CMK (cell line): ENCODE data around the gene CAMKK1.
"Not testable (repeated sequence)": the region's sequence is repeated elsewhere in the genome, so short reads cannot be mapped to it uniquely, and the experiment has no call there.

Experiments used
- DNase-seq: peaks from one replicate; pipeline ENCODE4 v3.0.0-alpha.2; 2010; ENCODE audit warnings: low read depth

CAMKK1 gene

DNA sequence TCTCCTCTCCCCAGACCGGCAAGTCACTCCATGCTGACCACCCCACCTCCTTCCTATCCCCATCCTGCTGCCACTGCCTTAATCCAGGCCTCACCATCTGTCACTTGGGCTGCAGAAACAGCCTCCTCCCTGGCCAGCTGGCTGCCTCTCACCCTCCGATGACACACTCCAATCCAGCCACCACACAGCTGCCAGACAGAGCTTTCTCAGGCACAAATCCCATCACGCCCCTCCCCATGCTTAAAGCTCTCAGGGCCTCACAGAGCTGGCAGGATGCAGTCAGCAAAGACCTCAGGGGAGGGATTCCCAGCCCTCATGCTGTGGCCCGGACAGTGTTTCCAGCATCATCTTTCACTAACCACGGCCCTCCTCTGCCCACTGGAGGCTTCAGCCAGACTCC lies 13.7 kb downstream of the CAMKK1 start:
- DNase-seq: no peak

GRCh38 chr17:3877220-3877619 lies 15.6 kb downstream of the CAMKK1 start:
- no peak for DNase-seq

DNA sequence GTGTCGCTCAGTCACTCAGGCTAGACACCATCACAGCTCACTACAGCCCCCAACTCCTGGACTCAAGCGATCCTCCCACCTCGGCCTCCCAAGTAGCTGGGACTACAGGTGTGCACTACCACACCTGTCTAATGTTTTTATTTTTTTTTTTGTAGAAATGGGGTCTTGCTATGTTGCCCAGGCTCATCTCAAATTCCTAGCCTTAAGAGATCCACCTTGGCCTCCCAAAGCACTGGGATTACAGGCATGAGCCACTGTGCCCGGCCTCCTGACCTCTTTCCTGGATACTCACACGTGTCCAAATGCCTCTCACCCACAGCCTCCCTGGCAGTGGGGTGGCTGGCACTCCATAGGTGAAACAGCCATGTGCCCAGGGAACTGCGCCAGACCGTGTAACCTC lies 17.5 kb downstream of the CAMKK1 start:
- no peak for DNase-seq

- DNase-seq: no peak
These were observed 19.0 kb downstream of the CAMKK1 start for GRCh38 chr17:3873862-3874261.

DNA sequence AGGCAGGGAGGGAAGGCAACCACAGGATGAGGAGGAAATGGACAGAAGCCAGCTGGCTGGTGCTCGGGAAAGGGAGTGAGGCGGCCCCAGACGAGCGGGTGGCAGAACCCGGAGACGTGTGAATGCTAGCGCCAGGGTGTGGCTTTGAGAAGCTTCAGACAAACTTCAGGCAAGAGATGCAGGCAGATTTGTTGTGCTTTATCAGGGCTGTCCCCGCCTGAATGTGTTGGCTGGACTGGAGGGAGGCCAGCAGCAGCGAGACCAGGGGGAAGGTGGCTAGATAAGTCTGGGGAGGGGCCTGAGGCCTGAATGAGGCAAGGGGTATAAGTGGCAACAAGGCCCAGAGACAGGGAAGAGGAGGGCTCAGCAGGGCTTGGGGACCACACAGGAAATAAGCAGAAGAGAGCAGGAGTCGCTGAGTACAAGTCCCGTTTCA lies 22.0 kb downstream of the CAMKK1 start:
- no peak for DNase-seq

DNA sequence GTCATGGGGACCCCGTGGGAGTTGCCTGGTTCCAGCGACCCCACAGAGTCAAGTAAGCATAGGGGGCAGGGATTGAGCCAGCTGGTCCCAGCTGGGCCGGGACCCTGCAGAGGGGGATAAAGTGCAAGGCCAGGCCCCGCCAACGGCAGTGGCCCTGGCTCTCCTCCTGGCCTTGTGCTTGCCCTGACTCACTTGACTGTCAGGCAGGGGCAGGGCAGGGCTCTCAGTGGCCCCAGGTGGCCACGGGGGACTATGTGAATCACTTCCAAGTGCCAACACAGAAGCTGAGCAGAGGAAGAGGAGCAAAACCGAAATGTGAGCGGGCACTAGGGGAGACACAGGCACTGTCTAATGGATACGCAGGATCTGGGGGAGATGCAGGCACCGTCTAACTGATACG lies 25.2 kb downstream of the CAMKK1 start:
- no peak for DNase-seq

GRCh38 chr17:3867106-3867505 lies 25.7 kb downstream of the CAMKK1 start:
- DNase-seq: no peak

DNA sequence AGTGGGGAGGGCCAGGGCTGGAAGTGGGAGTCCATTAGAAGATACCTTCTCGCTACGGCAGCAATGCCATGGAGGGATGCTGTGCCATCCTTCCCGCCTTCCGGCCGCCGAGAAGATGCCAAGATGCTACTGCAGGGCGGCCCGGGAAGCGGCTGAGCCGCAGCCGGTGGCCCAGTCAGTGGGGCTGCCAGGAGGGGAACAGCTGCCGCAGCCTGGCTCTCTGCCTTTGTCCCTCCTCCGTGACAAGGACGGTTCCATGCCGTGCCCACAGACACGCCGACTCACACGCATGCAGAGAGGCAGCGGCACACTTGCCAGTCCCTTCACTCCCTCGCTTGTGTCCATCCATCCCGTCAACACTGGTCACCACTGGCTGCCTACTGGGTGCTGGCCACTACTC lies 26.6 kb downstream of the CAMKK1 start:
- DNase-seq: no peak

- no peak for DNase-seq
These were observed 27.7 kb downstream of the CAMKK1 start for GRCh38 chr17:3865176-3865575.

DNA sequence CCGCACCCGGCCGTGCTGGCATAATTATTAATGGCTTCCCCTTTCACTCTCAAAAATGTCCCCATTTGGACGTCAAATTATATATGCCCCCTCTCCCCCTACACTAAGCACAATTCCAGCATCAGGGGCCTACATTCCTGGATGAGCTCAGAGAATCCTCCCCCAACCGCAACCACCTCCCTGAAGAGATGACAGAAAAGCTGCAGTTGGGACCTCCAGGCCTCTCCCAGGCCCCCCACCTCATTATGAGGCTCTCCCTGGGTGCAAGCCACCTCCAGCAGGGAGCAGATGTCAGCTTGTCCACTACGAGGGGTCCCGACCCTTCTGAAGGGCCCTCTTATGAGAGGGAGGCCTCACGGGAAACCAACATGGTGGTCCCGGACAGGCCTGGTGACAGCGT lies 28.3 kb downstream of the CAMKK1 start:
- no peak for DNase-seq

- no peak for DNase-seq
These were observed 30.8 kb downstream of the CAMKK1 start for GRCh38 chr17:3861761-3862681.

DNA sequence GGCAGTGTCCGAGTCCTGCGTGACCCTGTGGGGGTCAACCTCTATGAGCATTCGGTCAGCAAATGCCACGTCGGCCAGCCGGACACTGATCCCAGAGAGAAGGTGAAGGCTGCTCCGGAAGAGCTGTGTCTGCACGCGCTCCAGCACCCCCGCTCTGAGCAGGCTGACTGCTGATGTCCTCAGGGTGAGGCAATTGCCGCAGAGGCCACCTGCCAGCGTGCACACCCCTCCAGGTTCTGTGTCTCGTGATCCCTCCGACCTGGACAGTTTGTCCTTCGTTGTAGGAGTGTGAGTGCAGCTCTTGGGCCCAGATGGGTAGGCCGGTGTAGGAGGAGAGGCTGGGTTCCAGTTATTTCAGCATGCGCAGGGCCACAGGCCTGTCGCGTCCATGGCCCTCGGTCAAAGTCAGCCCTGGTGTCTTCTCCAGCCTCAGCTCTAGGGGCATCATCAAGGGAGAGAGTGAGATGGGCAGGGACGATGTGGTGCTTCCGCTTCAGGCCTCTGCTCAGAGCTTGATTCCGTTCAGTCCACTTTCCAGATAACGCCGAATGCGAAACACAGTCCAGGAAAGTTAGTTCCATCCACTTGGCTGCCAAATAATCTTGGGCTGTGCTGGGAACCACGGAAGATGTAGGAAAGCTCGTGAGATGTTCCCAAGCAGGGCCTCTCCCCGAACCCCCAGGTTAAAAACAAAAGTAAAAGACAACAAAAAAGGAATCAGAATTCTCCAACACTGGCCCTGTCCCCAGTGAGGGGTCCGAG lies 31.7 kb downstream of the CAMKK1 start:
- no peak for DNase-seq

GRCh38 chr17:3859940-3860339 lies 32.9 kb downstream of the CAMKK1 start:
- no peak for DNase-seq

DNA sequence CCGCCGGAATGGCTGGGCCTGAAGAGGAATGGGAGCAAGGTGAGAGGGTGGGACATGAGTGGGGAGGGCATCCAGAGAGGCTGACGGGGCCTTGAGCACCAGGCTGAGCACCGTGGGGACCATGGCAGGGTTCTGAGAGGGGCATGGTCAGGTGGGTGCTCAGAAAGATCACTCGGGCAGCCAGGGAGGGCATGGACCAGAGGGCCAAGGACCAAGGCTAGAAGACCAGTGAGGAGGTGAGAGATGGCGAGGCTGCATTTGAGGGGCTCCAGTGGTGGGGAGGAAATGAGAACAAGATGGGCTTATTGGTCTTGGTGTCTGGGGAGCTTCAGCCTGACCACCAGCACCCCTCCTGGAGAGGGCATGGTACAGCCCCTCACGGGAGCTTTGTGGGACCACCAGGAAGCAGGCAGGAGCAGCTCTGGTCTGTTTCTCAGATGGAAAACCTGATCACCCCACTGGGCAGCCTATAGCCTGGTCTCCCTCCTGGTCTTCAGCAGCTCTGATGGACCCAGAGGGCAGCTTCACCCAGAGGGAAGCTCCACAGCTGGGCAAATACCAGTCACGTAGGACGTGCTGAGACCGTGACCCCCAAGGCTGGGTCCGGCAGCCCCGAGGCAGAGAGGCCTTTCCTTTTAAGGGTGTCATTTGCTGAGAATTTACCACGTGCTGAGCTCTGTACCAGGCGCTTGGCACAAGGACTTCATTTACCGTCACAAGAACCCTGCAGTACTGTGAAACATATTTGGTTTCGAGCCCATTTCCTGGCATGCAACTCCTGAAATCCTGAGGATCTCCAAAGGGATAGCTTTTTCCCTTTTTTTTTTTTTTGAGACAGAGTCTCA lies 35.4 kb downstream of the CAMKK1 start:
- no peak for DNase-seq

DNA sequence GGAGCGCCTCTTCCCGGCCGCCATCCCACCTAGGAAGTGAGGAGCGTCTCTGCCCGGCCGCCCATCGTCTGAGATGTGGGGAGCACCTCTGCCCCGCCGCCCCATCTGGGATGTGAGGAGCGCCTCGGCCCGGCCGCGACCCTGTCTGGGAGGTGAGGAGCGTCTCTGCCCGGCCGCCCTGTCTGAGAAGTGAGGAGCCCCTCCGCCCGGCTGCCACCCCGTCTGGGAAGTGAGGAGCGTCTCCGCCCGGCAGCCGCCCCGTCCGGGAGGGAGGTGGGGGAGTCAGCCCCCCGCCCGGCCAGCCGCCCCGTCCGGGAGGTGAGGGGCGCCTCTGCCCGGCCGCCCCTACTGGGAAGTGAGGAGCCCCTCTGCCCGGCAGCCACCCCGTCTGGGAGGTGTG lies 38.6 kb downstream of the CAMKK1 start:
- DNase-seq: not testable (repeated sequence)

DNA sequence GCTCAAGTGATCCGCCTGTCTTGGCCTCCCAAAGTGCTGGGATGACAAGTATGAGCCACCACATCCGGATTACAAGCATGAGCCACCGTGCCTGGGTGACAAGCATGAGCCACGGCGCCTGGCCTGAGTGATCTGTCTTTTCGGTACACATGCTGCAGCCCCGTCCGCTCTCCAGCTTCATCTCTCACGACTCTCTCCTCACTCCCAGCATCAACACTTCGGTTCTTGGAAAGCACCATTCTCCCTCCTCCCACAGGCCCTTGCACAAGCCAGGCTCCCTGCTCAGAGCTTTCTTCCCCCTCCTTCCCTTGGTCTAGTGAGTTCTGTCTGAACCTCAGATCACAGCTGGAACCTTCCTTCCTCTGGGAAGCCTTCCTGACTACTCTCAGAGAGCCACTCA lies 40.3 kb downstream of the CAMKK1 start:
- DNase-seq: no peak

GRCh38 chr17:3851461-3852100 lies 41.3 kb downstream of the CAMKK1 start:
- no peak for DNase-seq

DNA sequence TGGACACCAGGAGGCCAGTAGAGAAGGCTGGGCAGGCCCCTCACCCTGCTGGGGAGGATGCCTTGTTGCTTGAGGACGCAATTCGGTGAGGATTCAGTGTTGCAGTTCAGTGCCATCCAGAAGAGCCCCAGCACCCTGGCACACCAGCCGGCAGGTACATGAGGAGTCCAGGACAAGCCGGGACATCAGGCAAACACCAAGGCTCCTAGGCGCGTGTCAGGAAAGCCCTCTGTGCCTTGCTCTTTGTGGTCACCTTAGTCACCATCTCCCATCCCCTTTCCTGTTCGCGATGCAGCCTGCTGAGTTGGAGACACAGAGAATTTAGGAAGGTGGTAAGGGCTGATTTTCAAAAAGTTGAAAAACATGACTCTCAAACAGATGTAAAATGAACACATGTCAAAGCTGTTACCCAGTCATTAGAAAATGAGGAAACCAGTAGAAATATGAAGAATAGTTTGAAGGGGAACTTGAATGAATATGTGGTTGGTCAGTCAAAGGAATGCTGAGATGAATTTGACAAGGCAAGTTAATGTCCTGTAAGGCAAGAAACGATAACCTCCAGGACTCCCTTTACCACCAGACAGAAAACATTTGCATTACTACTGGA lies 44.5 kb downstream of the CAMKK1 start:
- DNase-seq: no peak

DNA sequence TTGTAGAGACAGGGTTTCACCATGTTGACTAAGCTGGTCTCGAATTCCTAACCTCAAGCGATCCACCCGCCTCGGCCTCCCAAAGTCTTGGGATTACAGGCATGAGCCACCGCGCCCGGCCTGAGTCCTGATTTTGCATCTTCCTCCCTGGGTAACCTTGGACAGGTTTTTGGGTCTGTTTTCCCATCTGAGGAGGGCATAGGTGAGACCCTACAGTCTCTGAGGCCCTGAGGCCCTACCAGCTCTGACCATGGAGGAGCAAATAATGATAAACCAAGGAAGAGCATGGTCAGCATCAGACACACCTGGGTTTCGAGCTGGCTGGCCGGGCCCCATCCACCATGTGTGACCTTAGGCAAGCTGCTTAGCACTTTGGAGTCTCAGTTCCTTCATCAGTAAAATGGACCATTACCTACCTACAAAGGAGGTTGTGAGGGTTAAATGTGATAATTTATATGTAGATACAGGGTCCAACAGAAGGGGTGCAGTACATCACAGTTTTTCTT lies 45.6 kb downstream of the CAMKK1 start:
- no peak for DNase-seq

GRCh38 chr17:3846437-3847164 lies 46.3 kb downstream of the CAMKK1 start:
- no peak for DNase-seq
